Umbilical cord (tissue), 2 donors: ENCODE data around the gene YIF1B. TPM values are rescaled to one million over a fixed set of nuclear protein-coding genes. Genes with fewer than 3 reads are reported as not detected.
A peak's percentile ranks its signal among the peaks of the same experiment; 100 is the strongest.

Experiments used
- DNase-seq: peaks from one replicate; pipeline ENCODE4 v3.0.0-alpha.2; 2015; ENCODE audit warnings: low spot score
- total RNA-seq: library from RNA; depleted of rRNA; stranded (reverse); fragments of >200 nt; gene quantifications from one replicate; pipeline ENCODE4 v1.2.3, GENCODE V29; 2014; ENCODE audit warnings: low replicate concordance; ENCODE audit not compliant: insufficient read depth

YIF1B gene
- total RNA-seq, 1 donor from 2014 or later = 35.4 TPM

GRCh38 chr19:38335949-38336637 is 20.3 kb upstream of the YIF1B start:
- DNase-seq = peak; percentile 99

- DNase-seq = no peak
Measured at GRCh38 chr19:38333245-38333644, 17.5 kb upstream of the YIF1B start.

GRCh38 chr19:38331728-38332127 is 16.0 kb upstream of the YIF1B start:
- DNase-seq = no peak

GRCh38 chr19:38329651-38330050 is 13.9 kb upstream of the YIF1B start:
- no peak for DNase-seq

- no peak for DNase-seq
Measured at GRCh38 chr19:38326591-38326990, 10.8 kb upstream of the YIF1B start.

- no peak for DNase-seq
Measured at GRCh38 chr19:38324431-38324830, 8.7 kb upstream of the YIF1B start.

GRCh38 chr19:38323291-38323690 is 7.5 kb upstream of the YIF1B start:
- no peak for DNase-seq

GRCh38 chr19:38321646-38322196 is 6.0 kb upstream of the YIF1B start:
- DNase-seq = peak; percentile 93

- no peak for DNase-seq
Measured at GRCh38 chr19:38320969-38321339, 5.2 kb upstream of the YIF1B start.

GRCh38 chr19:38319421-38320258 is 3.9 kb upstream of the YIF1B start, which contains the start of gene KCNK6:
TSS of gene KCNK6 (plus strand) at chr19:38319845. CDS start at chr19:38319951, 106 bp downstream.
- peak; percentile 57 for DNase-seq

- DNase-seq = peak; percentile 80
Measured at GRCh38 chr19:38318660-38319059, 2.9 kb upstream of the YIF1B start.

- DNase-seq = no peak
Measured at GRCh38 chr19:38317104-38317612, 1.4 kb upstream of the YIF1B start.

- no peak for DNase-seq
Measured at GRCh38 chr19:38316477-38317067, 825 bp upstream of the YIF1B start.

GRCh38 chr19:38310986-38311385 is 4.8 kb downstream of the YIF1B start:
- DNase-seq = no peak

- no peak for DNase-seq
Measured at GRCh38 chr19:38310279-38310670, 5.5 kb downstream of the YIF1B start.

- no peak for DNase-seq
Measured at GRCh38 chr19:38309615-38310278, 6.0 kb downstream of the YIF1B start.

- DNase-seq = no peak
Measured at GRCh38 chr19:38308926-38309614, 6.7 kb downstream of the YIF1B start.

GRCh38 chr19:38308006-38308766 is 7.6 kb downstream of the YIF1B start:
- DNase-seq = no peak

- DNase-seq = no peak
Measured at GRCh38 chr19:38307597-38307996, 8.2 kb downstream of the YIF1B start.

- DNase-seq = no peak
Measured at GRCh38 chr19:38307076-38307475, 8.7 kb downstream of the YIF1B start.
